DND-41 (cell line): ENCODE measurements around the gene COL15A1.

ENCODE experiments used
- ATAC-seq: fragments of 200-7000 bp; cut with Tn5 transposase; 3 replicates; pipeline ENCODE4 v1.9.1; 2021; ENCODE audit warnings: low read depth; ENCODE audit not compliant: insufficient read depth
- DNase-seq: peaks from one replicate; pipeline ENCODE4 v3.0.0-alpha.2; 2020
- H2AFZ ChIP-seq: 2 replicates; pipeline ENCODE4 v1.6.0; 2012; ENCODE audit warnings: low read depth, low read length
- H3K27ac ChIP-seq: 2 replicates; pipeline ENCODE4 v1.5.1; 2012; ENCODE audit warnings: low read length, inconsistent platforms
- H3K27me3 ChIP-seq: fragments of 200-600 bp; sonication (generic); 2 replicates; pipeline ENCODE4 v1.6.0; 2012; ENCODE audit warnings: low read length, mild to moderate bottlenecking, inconsistent platforms; ENCODE audit not compliant: insufficient read depth, poor library complexity
- H3K36me3 ChIP-seq: 2 replicates; pipeline ENCODE4 v1.5.1; 2012; ENCODE audit warnings: low read length, inconsistent platforms; ENCODE audit not compliant: insufficient read depth
- H3K4me1 ChIP-seq: 2 replicates; pipeline ENCODE4 v1.5.1; 2012; ENCODE audit warnings: mild to moderate bottlenecking, low read length; ENCODE audit not compliant: insufficient read depth
- H3K4me2 ChIP-seq: 2 replicates; pipeline ENCODE4 v1.6.0; 2012; ENCODE audit warnings: mild to moderate bottlenecking, moderate library complexity, low read length, inconsistent platforms; ENCODE audit not compliant: insufficient read depth
- H3K4me3 ChIP-seq, 2 experiments: fragments of 200-600 bp in 1 of 2; shearing (Covaris generic) in 1 of 2; 2 replicates each; pipeline ENCODE4 v1.5.1; 2012 to 2016; ENCODE audit warnings: inconsistent platforms in 2 of 2, low read length in 2 of 2, mild to moderate bottlenecking in 2 of 2, low read depth in 1 of 2, moderate library complexity in 1 of 2
- H3K79me2 ChIP-seq: 2 replicates; pipeline ENCODE4 v1.6.0; 2012; ENCODE audit warnings: low read length, inconsistent platforms; ENCODE audit not compliant: insufficient read depth
- H3K9ac ChIP-seq: 2 replicates; pipeline ENCODE4 v1.6.0; 2012; ENCODE audit warnings: low read depth, mild to moderate bottlenecking, inconsistent platforms, low read length, moderate library complexity
- H3K9me3 ChIP-seq: 2 replicates; pipeline ENCODE4 v1.5.1; 2012; ENCODE audit warnings: low read length, moderate library complexity, mild to moderate bottlenecking, inconsistent platforms; ENCODE audit not compliant: insufficient read depth, severe bottlenecking
- H4K20me1 ChIP-seq: 2 replicates; pipeline ENCODE4 v1.6.0; 2012; ENCODE audit warnings: low read length; ENCODE audit not compliant: insufficient read depth
- CTCF ChIP-seq: IDR thresholded peaks from 2 replicates; pipeline ENCODE4 v1.5.1; 2012; ENCODE audit warnings: borderline replicate concordance, low read length, moderate library complexity, mild to moderate bottlenecking; ENCODE audit not compliant: poor library complexity, severe bottlenecking; ENCODE audit errors: extremely low read depth
- EZH2 ChIP-seq: IDR thresholded peaks from 3 replicates; pipeline ENCODE4 v1.6.1; 2012; ENCODE audit warnings: borderline replicate concordance, low read depth, mild to moderate bottlenecking, moderate library complexity, low read length, inconsistent platforms; ENCODE audit not compliant: severe bottlenecking

The COL15A1 gene

GRCh38 chr9:98972716-98973115 lies 29.0 kb downstream of the COL15A1 start:
- Histone ChIP-seq H3K9me3 (no peaks in the 10 kb centered on the region), H3K4me1 (peaks cover 7% of the 10 kb centered on the region), H3K36me3 (no peaks in the 10 kb centered on the region), H3K27me3 (peaks cover 15% of the 10 kb centered on the region), H3K4me2 (no peak overlapping the region), H3K79me2 (no peaks in the 10 kb centered on the region), H3K9ac (no peak overlapping the region), H3K27ac (no peak overlapping the region), H4K20me1 (no peaks in the 10 kb centered on the region), H2AFZ (no peak overlapping the region), H3K4me3 (no peak overlapping the region)
- TF ChIP-seq CTCF (no peak), EZH2 (no peak)
- no peak for DNase-seq
- ATAC-seq: no peak

- H3K79me2 ChIP-seq: no peaks in the 10 kb centered on the region
- TF ChIP-seq EZH2: no peak
- no peak for TF ChIP-seq CTCF
- ATAC-seq: no peak
- no peak overlapping the region for H2AFZ ChIP-seq
- H3K27ac ChIP-seq: no peak overlapping the region
- H3K9me3 ChIP-seq: no peaks in the 10 kb centered on the region
- DNase-seq: no peak
- no peaks in the 10 kb centered on the region for H3K36me3 ChIP-seq
- H3K4me2 ChIP-seq: no peak overlapping the region
- H3K9ac ChIP-seq: no peak overlapping the region
- H3K27me3 ChIP-seq: peaks cover 15% of the 10 kb centered on the region
- H3K4me3 ChIP-seq: no peak overlapping the region
- H3K4me1 ChIP-seq: peaks cover 7% of the 10 kb centered on the region
- no peaks in the 10 kb centered on the region for H4K20me1 ChIP-seq
These were observed 29.5 kb downstream of the COL15A1 start for GRCh38 chr9:98973171-98973570.

- no peak for ATAC-seq
- Histone ChIP-seq H3K27ac (no peak overlapping the region), H2AFZ (no peak overlapping the region), H3K4me1 (peaks cover 7% of the 10 kb centered on the region), H3K36me3 (no peaks in the 10 kb centered on the region), H3K27me3 (peaks cover 15% of the 10 kb centered on the region), H3K79me2 (no peaks in the 10 kb centered on the region), H3K9ac (no peak overlapping the region), H3K4me2 (no peak overlapping the region), H3K4me3 (no peak overlapping the region), H3K9me3 (no peaks in the 10 kb centered on the region), H4K20me1 (no peaks in the 10 kb centered on the region)
- DNase-seq: no peak
- TF ChIP-seq CTCF: no peak
- no peak for TF ChIP-seq EZH2
These were observed 29.9 kb downstream of the COL15A1 start for GRCh38 chr9:98973576-98973975.

GRCh38 chr9:98974106-98974505 lies 30.4 kb downstream of the COL15A1 start:
- no peak overlapping the region for H3K4me3 ChIP-seq
- no peak overlapping the region for H3K4me2 ChIP-seq
- no peaks in the 10 kb centered on the region for H4K20me1 ChIP-seq
- H3K4me1 ChIP-seq: peaks cover 7% of the 10 kb centered on the region
- no peaks in the 10 kb centered on the region for H3K9me3 ChIP-seq
- peaks cover 15% of the 10 kb centered on the region for H3K27me3 ChIP-seq
- ATAC-seq: no peak
- H3K27ac ChIP-seq: no peak overlapping the region
- no peaks in the 10 kb centered on the region for H3K36me3 ChIP-seq
- H3K79me2 ChIP-seq: no peaks in the 10 kb centered on the region
- H2AFZ ChIP-seq: no peak overlapping the region
- TF ChIP-seq CTCF (no peak), EZH2 (no peak)
- no peak for DNase-seq
- H3K9ac ChIP-seq: no peak overlapping the region
